ENCODE data around the gene EML3.
"Not testable (repeated sequence)": the region's sequence is repeated elsewhere in the genome, so short reads cannot be mapped to it uniquely, and the experiment has no call there.

The EML3 gene

GRCh38 chr11:62573006-62573591 is 39.5 kb downstream of the EML3 start:
- no peak for DNase-seq (ENCODE audit: low read depth)

DNA sequence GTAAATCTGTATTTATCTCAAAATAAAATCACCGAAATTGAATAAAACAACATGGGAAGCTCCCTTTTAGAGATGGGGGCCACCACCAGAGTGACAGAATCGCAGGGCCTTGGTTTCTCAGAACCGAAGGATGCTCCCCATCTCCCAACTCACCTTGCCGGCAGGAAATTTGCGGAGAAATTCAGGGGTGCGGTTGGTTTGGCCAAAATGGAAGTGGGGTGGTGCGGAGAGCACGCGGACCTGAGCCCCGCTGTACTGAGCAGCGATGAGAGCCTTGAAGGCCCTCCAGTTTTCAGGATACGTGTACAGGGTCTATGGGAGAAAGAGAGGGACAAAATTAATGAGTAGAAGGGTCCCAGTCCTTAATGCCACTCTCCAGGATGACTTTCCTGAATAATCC is 40.1 kb downstream of the EML3 start:
- no peak for DNase-seq (ENCODE audit: low read depth)

DNA sequence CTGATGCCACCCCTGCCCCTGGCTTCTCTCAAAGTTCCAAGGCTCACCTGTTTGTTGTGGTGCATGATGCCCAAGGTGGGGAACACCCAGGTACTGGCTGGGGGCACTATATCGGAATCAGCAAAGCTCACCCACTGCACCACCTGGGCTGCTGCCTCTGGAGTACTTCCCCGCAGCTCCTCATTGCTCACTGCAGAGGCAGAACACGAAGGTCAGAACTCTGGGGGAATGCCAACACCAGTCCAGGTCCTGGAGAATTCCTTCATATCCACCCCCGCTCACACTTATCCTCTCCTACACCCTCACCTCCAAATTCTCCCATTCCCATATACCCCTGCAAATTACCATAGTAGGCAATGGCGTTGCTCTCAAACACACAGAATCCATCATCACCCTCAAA is 41.1 kb downstream of the EML3 start:
- not testable (repeated sequence) for DNase-seq (ENCODE audit: low read depth)

GRCh38 chr11:62570903-62571302 is 41.7 kb downstream of the EML3 start:
- DNase-seq (ENCODE audit: low read depth), result not testable (repeated sequence)

- DNase-seq (ENCODE audit: low read depth), result no peak
These were observed 43.0 kb downstream of the EML3 start for GRCh38 chr11:62569611-62570010.

- DNase-seq (ENCODE audit: low read depth), result no peak
These were observed 45.4 kb downstream of the EML3 start for GRCh38 chr11:62567018-62567633.

DNA sequence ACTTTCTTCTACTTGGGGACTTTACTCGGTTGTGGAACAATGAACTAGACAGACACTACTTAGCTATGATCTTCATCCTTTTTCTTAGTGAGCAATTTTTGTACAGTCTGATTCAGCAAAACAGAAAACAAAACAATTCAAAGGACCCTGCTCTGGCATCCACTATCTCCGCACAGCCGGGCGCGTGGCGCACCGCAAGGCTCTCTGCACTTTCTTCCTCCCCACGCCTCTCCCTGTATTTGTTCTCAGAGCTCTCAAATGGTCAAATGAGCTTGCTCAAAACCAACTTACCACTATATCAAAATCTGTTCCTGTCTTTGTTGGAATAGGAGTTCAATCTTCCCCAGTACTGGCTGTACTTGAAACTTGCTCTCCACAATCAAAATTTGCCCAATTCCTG is 46.3 kb downstream of the EML3 start:
- DNase-seq (ENCODE audit: low read depth), result no peak

DNA sequence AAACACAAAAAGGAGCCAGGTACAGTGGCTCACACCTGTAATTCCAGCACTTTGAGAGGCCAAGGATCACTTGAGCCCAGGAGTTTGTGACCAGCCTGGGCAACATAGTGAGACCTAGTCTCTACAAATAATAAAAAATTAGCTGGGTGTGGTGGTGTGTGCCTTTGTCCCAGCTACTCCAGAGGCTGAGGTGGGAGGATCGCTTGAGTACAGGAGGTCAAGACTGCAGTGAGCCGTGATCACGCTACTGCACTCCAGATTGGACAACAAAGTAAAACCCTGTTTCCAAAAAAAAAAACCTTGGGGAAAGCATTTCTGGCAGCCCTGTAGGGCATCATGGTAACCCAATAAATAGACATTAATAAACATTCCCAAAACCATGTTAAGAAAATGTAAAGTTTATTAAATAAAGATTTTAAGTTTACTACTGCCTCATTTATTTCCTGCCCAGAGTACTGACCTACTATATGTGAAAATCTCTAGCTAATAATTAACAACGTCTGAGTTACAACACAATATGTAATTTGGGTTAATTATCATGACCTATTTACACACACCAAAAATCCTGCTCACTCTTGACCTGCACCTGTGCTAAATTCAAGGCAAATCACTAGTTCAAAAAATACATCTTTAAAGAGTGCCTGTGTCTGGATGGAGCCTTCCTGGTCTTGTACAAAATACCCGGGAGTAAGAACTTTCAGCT is 47.3 kb downstream of the EML3 start:
- no peak for DNase-seq (ENCODE audit: low read depth)

DNA sequence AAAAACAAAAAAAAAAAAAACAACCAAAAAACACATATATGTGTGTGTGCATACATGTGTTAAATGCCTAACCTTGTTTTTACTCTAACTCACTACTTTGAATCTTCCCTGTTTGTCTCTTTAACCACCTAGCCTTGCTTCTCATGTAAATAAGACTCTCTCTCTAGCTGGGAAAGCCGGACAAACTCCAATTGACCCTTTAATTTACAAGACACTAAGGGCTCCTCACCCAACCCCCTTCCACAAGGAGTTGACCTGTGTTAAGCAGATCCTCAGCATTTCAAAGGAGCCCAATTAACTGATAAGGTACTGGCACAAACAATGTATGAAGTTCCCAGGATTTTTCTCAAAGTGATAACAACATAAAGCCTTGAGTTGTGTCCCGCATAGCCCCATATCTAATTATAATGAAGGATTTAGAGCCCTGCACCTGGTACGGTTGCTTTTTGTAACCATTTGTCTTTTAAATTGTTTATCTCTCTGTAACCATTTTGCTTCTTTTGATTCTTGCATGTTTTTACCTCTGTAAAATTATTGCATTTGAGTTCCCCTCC is 50.8 kb downstream of the EML3 start:
- not testable (repeated sequence) for DNase-seq (ENCODE audit: low read depth)

GRCh38 chr11:62560566-62561103 is 51.9 kb downstream of the EML3 start:
- DNase-seq (ENCODE audit: low read depth), result peak; percentile 63

GRCh38 chr11:62559626-62560025 is 52.9 kb downstream of the EML3 start:
- DNase-seq (ENCODE audit: low read depth), result not testable (repeated sequence)

DNA sequence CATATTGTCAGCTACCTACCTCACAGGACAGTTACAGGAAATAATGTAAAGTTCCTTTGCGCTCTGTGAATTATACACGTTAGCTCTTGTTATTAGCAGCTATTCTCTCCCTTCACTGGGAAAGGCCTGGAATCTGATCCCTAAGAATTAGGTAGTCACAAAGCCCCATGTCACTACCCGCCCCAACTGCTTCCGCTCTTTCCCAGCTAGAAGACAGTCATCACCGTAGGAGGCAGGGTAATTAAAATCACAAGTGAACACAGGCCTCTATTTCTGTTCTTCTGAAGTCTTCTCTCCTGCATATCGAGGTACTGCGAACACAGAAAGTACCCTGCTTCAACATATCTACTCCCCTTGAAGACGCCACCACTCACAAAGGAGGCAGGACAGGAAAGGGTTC is 53.4 kb downstream of the EML3 start:
- DNase-seq (ENCODE audit: low read depth), result no peak

- DNase-seq (ENCODE audit: low read depth), result no peak
These were observed 53.9 kb downstream of the EML3 start for GRCh38 chr11:62558669-62559068.

GRCh38 chr11:62556875-62557631 is 55.5 kb downstream of the EML3 start:
- DNase-seq (ENCODE audit: low read depth), result peak; percentile 49

- peak; percentile 77 for DNase-seq (ENCODE audit: low read depth)
These were observed 56.3 kb downstream of the EML3 start for GRCh38 chr11:62556108-62556874.

DNA sequence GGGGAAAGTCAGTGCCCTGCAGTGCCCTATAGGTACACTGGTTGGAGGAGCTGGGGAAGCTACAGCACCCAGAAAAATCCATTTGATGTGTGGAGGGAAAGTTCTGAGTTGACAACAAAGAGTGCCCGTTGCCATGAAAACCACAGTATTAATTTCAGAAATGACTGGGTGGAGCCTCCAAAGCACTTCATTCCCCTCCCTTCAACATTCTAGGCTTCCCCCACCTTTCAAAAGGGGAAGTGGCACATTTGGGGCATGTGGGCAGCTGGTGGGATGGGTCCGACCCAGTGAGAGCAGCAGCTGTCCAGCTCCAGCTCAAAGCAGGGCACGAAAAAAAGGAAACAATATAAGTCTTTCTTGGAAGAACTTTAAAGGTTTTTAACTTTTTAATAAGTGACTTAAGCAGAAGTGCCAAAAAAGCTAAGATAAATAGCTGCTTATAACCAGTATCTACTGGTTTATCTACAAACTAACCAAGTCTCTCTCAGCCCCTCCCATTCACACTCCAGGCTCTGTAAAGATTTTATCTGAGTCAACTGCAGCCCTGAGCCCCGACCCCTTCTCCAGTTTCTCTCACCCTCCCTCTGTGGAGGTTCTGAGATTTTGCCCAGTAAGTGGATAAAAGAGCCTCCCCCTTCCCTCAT is 57.0 kb downstream of the EML3 start:
- no peak for DNase-seq (ENCODE audit: low read depth)

GRCh38 chr11:62554387-62555167 is 58.0 kb downstream of the EML3 start:
- no peak for DNase-seq (ENCODE audit: low read depth)

DNA sequence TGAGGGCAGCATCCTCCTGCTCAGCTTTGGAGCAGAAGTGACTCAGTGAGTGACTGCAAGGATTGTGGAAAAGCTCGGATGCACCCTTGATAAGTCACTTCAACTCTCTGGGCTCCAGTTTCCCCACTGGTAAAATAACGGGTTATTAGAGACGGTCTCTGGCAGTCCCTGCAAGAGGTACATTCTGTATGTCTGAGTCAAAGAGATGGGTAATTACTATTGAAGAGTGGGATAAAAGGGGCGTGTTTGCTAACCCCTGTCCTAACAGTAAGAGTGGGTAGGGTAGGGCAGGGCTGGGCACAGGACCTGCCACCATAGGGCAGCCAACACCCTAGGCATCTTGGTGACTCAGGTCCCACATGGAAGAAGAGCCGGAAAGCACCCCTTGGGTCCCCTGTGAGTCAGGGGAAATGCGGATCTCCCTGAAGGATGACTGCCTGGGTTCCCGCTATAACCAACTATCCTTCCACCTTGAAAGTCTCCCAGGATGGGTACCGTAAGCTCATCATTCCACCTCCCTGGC is 58.7 kb downstream of the EML3 start:
- no peak for DNase-seq (ENCODE audit: low read depth)

GRCh38 chr11:62553080-62553838 is 59.3 kb downstream of the EML3 start:
- DNase-seq (ENCODE audit: low read depth), result no peak

Data from activated T-cell treated with anti-CD3 and anti-CD28 coated beads for 48 hours (primary cell).